ENCODE results near the gene BBS12.
A peak's percentile ranks its signal among the peaks of the same experiment; 100 is the strongest.

BBS12 gene

DNA sequence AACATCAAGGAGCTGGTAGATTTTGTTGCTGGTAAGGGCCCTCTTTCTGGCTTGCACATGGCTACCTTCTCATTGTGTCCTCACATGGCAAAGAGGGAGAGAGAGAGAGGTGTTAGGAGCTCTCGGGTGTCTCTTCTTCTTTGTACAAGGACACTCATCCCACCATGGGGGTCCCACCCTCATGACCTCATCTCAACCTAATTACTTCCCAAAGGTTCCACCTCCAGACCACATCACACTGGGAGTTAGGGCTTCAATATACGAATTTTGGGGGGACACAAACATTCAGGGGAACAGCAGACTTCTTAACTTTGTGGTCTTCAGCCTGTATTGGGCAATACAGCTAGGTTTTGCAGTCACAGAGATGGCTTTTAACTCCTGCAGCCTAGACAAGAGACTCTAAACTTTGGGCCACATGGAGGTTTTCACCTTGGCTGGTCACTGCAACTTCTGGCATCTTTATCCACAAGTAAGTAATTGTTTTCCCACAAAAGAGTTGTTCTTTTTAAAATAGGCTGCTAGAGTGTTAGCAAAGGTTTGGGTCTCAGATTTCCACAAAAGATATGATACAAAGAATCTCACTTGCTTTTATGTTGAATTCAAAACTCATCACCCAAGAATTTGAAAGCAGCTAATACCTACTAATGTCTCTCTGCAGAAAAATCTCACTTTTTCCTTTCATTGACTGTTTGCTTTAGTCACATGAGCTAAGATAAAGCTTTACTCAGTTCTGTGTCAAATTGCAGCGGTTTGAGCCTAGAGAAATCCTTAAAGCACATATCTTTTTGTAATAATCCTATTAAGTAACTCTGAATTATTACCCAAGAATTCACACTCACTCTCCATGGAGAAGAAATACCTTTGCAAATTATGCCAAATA, 39.6 kb upstream of the BBS12 start:
- Histone ChIP-seq H3K9ac (ENCODE audit: insufficient read length, low read depth) (no peak overlapping the region), H3K4me3 (ENCODE audit: insufficient read length, low read depth) (no peak overlapping the region), H3K9me3 (ENCODE audit: insufficient read depth, low read length) (no peaks in the 10 kb centered on the region; the same call in 1 of the 2 replicates), H3K36me3 (ENCODE audit: insufficient read depth, insufficient read length, low read length) (no peaks in the 10 kb centered on the region), H3K4me1 (ENCODE audit: insufficient read depth, insufficient read length) (no peaks in the 10 kb centered on the region), H3K27me3 (ENCODE audit: insufficient read depth, insufficient read length) (no peaks in the 10 kb centered on the region)
- no peak for DNase-seq (ENCODE audit: low read depth, low spot score)
- no peak for TF ChIP-seq YY1 (IDR thresholded peaks at IDR 0.05; ENCODE audit: insufficient read depth, insufficient read length)
- TF ChIP-seq ZNF274 (IDR thresholded peaks at IDR 0.05; ENCODE audit: low read depth, low read length): no peak
- no peak for TF ChIP-seq SUZ12 (IDR thresholded peaks at IDR 0.05; ENCODE audit: extremely low read depth, insufficient read depth, insufficient read length)

DNA sequence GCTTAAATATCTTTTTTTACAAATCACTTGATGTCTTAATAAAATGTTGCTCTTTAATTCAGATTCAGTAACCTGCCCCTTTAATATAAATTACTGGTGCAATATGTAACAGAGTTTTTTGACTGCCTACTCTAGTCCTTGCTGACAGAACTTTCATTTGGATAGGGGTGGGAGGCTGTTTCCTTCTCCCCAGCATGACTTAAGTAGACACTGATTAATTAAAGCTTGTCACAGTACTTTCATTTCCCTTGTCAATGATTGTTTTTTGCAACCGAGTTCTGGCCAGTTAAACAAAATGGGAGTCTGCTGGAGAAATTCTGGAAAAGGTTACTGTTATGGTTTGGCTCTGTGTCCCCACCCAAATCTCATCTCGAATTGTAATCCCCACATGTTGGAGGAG, 37.3 kb upstream of the BBS12 start:
- no peak overlapping the region for H3K9ac ChIP-seq (ENCODE audit: insufficient read length, low read depth)
- H3K27me3 ChIP-seq (ENCODE audit: insufficient read depth, insufficient read length): no peaks in the 10 kb centered on the region
- no peaks in the 10 kb centered on the region; the same call in 1 of the 2 replicates for H3K9me3 ChIP-seq (ENCODE audit: insufficient read depth, low read length)
- H3K4me3 ChIP-seq (ENCODE audit: insufficient read length, low read depth): no peak overlapping the region
- no peaks in the 10 kb centered on the region for H3K36me3 ChIP-seq (ENCODE audit: insufficient read depth, insufficient read length, low read length)
- no peak for DNase-seq (ENCODE audit: low read depth, low spot score)
- H3K4me1 ChIP-seq (ENCODE audit: insufficient read depth, insufficient read length): no peaks in the 10 kb centered on the region
- no peak for TF ChIP-seq ZNF274 (IDR thresholded peaks at IDR 0.05; ENCODE audit: low read depth, low read length)
- no peak for TF ChIP-seq SUZ12 (IDR thresholded peaks at IDR 0.05; ENCODE audit: extremely low read depth, insufficient read depth, insufficient read length)
- TF ChIP-seq YY1 (IDR thresholded peaks at IDR 0.05; ENCODE audit: insufficient read depth, insufficient read length): no peak

GRCh38 chr4:122700178-122700725, 32.3 kb upstream of the BBS12 start:
- no peaks in the 10 kb centered on the region for H3K36me3 ChIP-seq (ENCODE audit: insufficient read depth, insufficient read length, low read length)
- H3K27me3 ChIP-seq (ENCODE audit: insufficient read depth, insufficient read length): no peaks in the 10 kb centered on the region
- no peak overlapping the region for H3K4me3 ChIP-seq (ENCODE audit: insufficient read length, low read depth)
- no peaks in the 10 kb centered on the region for H3K4me1 ChIP-seq (ENCODE audit: insufficient read depth, insufficient read length)
- no peak for DNase-seq (ENCODE audit: low read depth, low spot score)
- H3K9me3 ChIP-seq (ENCODE audit: insufficient read depth, low read length): no peaks in the 10 kb centered on the region; the same call in 1 of the 2 replicates
- TF ChIP-seq ZNF274 (IDR thresholded peaks at IDR 0.05; ENCODE audit: low read depth, low read length) (no peak), YY1 (IDR thresholded peaks at IDR 0.05; ENCODE audit: insufficient read depth, insufficient read length) (no peak), SUZ12 (IDR thresholded peaks at IDR 0.05; ENCODE audit: extremely low read depth, insufficient read depth, insufficient read length) (no peak)
- no peak overlapping the region for H3K9ac ChIP-seq (ENCODE audit: insufficient read length, low read depth)

DNA sequence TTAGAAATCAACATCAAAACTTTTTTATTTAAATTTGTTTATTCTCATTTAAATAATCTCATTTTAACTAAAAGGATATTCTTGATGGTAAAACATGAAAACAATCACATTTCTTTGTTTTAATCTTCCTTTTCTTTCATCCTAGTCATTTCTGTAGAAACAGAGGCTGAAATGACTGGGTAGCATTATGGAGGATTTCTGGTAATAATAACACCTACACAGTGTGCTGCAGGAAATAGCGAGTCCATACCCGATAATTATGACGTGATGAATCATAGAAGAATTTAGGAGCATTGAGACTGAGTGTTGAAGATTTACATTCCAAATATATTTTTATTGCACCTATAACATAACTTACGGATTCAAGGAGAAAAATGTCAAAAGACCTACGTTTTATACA, 31.4 kb upstream of the BBS12 start:
- TF ChIP-seq ZNF274 (IDR thresholded peaks at IDR 0.05; ENCODE audit: low read depth, low read length) (no peak), YY1 (IDR thresholded peaks at IDR 0.05; ENCODE audit: insufficient read depth, insufficient read length) (no peak), SUZ12 (IDR thresholded peaks at IDR 0.05; ENCODE audit: extremely low read depth, insufficient read depth, insufficient read length) (no peak)
- no peaks in the 10 kb centered on the region for H3K9me3 ChIP-seq (ENCODE audit: insufficient read depth, low read length)
- no peak overlapping the region for H3K9ac ChIP-seq (ENCODE audit: insufficient read length, low read depth)
- no peaks in the 10 kb centered on the region for H3K27me3 ChIP-seq (ENCODE audit: insufficient read depth, insufficient read length)
- no peaks in the 10 kb centered on the region for H3K36me3 ChIP-seq (ENCODE audit: insufficient read depth, insufficient read length, low read length)
- no peak for DNase-seq (ENCODE audit: low read depth, low spot score)
- no peaks in the 10 kb centered on the region for H3K4me1 ChIP-seq (ENCODE audit: insufficient read depth, insufficient read length)
- no peak overlapping the region for H3K4me3 ChIP-seq (ENCODE audit: insufficient read length, low read depth)

DNA sequence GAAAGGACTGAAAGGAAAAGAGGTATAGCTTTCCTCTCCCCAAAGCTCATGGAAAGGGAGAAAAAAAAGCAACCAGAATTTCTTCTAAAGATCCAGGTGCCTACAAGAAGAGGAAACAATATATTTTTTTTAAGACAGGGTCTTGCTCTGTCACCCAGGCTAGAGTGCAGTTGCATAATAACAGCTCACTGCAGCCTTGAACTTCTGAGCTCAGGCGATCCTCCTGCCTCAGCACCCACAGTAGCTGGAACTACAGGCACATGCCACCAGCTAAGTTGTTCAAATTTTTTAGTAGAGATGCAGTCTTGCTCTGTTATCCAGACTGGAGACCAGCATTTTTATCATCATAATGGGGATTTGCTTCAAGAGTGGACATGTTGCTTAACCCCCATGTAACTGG, 30.5 kb upstream of the BBS12 start:
- no peak for DNase-seq (ENCODE audit: low read depth, low spot score)
- Histone ChIP-seq H3K9ac (ENCODE audit: insufficient read length, low read depth) (no peak overlapping the region), H3K4me3 (ENCODE audit: insufficient read length, low read depth) (no peak overlapping the region), H3K36me3 (ENCODE audit: insufficient read depth, insufficient read length, low read length) (no peaks in the 10 kb centered on the region), H3K4me1 (ENCODE audit: insufficient read depth, insufficient read length) (no peaks in the 10 kb centered on the region), H3K9me3 (ENCODE audit: insufficient read depth, low read length) (no peaks in the 10 kb centered on the region), H3K27me3 (ENCODE audit: insufficient read depth, insufficient read length) (no peaks in the 10 kb centered on the region)
- TF ChIP-seq YY1 (IDR thresholded peaks at IDR 0.05; ENCODE audit: insufficient read depth, insufficient read length) (no peak), SUZ12 (IDR thresholded peaks at IDR 0.05; ENCODE audit: extremely low read depth, insufficient read depth, insufficient read length) (no peak), ZNF274 (IDR thresholded peaks at IDR 0.05; ENCODE audit: low read depth, low read length) (no peak)

- Histone ChIP-seq H3K27me3 (ENCODE audit: insufficient read depth, insufficient read length) (no peaks in the 10 kb centered on the region), H3K4me1 (ENCODE audit: insufficient read depth, insufficient read length) (no peaks in the 10 kb centered on the region), H3K4me3 (ENCODE audit: insufficient read length, low read depth) (no peak overlapping the region), H3K9me3 (ENCODE audit: insufficient read depth, low read length) (no peaks in the 10 kb centered on the region), H3K9ac (ENCODE audit: insufficient read length, low read depth) (no peak overlapping the region), H3K36me3 (ENCODE audit: insufficient read depth, insufficient read length, low read length) (no peaks in the 10 kb centered on the region)
- no peak for DNase-seq (ENCODE audit: low read depth, low spot score)
- TF ChIP-seq YY1 (IDR thresholded peaks at IDR 0.05; ENCODE audit: insufficient read depth, insufficient read length): no peak
- TF ChIP-seq ZNF274 (IDR thresholded peaks at IDR 0.05; ENCODE audit: low read depth, low read length): no peak
- no peak for TF ChIP-seq SUZ12 (IDR thresholded peaks at IDR 0.05; ENCODE audit: extremely low read depth, insufficient read depth, insufficient read length)
Observed at GRCh38 chr4:122702939-122703338, 29.6 kb upstream of the BBS12 start.

GRCh38 chr4:122703868-122704267, 28.6 kb upstream of the BBS12 start:
- no peak overlapping the region for H3K9ac ChIP-seq (ENCODE audit: insufficient read length, low read depth)
- peak; percentile 27 for DNase-seq (ENCODE audit: low read depth, low spot score)
- no peaks in the 10 kb centered on the region for H3K4me1 ChIP-seq (ENCODE audit: insufficient read depth, insufficient read length)
- H3K4me3 ChIP-seq (ENCODE audit: insufficient read length, low read depth): no peak overlapping the region
- H3K36me3 ChIP-seq (ENCODE audit: insufficient read depth, insufficient read length, low read length): no peaks in the 10 kb centered on the region
- no peaks in the 10 kb centered on the region for H3K9me3 ChIP-seq (ENCODE audit: insufficient read depth, low read length)
- no peak for TF ChIP-seq ZNF274 (IDR thresholded peaks at IDR 0.05; ENCODE audit: low read depth, low read length)
- TF ChIP-seq SUZ12 (IDR thresholded peaks at IDR 0.05; ENCODE audit: extremely low read depth, insufficient read depth, insufficient read length): no peak
- no peak for TF ChIP-seq YY1 (IDR thresholded peaks at IDR 0.05; ENCODE audit: insufficient read depth, insufficient read length)
- no peaks in the 10 kb centered on the region for H3K27me3 ChIP-seq (ENCODE audit: insufficient read depth, insufficient read length)

All from NT2/D1 (cell line).